Astrocyte of the cerebellum (primary cell): ENCODE results near the gene SLC37A1.

Experiments
- DNase-seq: peaks from one replicate; pipeline ENCODE4 v3.0.0-alpha.2; 2011; ENCODE audit warnings: low read depth
- H3K4me3 ChIP-seq: 2 replicates; pipeline ENCODE4 v1.5.1; 2011; ENCODE audit warnings: mild to moderate bottlenecking, low read depth, low read length, moderate library complexity
- in situ Hi-C: cut with HindIII; loops from 2 replicates; pipeline ENCODE4 v1.10.0; 2017; ENCODE audit warnings: low sequenced_read_pairs
- TF ChIP-seq, protein P1 (sequence below): IDR thresholded peaks from 2 replicates; pipeline ENCODE4 v1.5.1; 2012; ENCODE audit warnings: low read length, low read depth, moderate library complexity, mild to moderate bottlenecking; ENCODE audit errors: missing control alignments

Gene SLC37A1

DNA sequence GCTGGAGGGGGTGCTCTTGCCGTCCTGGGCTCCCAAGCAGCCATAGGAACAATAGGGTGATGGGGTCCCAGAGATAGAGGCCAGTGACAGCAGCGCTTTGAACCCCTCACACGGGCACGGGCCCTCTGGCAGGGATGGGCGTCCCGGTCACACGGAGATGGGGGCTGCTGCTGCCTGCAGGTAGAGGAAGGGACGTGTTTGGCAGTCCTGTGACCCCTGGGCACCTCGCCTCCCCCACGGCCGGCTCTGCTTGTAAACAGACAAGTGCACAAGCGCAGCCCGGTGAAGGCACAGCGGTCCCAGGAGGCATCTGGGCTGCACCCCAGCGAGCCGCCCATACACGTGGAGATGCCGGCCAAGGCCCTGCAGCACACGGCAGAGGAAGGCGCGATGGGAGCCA is 103.3 kb downstream of the SLC37A1 start:
- in situ Hi-C loops, result loop anchor here (10.0 kb wide), 1 partner anchor 118 kb away; no protein-coding TSS in a partner anchor
- TF ChIP-seq, protein P1, sequence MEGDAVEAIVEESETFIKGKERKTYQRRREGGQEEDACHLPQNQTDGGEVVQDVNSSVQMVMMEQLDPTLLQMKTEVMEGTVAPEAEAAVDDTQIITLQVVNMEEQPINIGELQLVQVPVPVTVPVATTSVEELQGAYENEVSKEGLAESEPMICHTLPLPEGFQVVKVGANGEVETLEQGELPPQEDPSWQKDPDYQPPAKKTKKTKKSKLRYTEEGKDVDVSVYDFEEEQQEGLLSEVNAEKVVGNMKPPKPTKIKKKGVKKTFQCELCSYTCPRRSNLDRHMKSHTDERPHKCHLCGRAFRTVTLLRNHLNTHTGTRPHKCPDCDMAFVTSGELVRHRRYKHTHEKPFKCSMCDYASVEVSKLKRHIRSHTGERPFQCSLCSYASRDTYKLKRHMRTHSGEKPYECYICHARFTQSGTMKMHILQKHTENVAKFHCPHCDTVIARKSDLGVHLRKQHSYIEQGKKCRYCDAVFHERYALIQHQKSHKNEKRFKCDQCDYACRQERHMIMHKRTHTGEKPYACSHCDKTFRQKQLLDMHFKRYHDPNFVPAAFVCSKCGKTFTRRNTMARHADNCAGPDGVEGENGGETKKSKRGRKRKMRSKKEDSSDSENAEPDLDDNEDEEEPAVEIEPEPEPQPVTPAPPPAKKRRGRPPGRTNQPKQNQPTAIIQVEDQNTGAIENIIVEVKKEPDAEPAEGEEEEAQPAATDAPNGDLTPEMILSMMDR, result no peak
- DNase-seq, result no peak
- no peak overlapping the region for H3K4me3 ChIP-seq

DNA sequence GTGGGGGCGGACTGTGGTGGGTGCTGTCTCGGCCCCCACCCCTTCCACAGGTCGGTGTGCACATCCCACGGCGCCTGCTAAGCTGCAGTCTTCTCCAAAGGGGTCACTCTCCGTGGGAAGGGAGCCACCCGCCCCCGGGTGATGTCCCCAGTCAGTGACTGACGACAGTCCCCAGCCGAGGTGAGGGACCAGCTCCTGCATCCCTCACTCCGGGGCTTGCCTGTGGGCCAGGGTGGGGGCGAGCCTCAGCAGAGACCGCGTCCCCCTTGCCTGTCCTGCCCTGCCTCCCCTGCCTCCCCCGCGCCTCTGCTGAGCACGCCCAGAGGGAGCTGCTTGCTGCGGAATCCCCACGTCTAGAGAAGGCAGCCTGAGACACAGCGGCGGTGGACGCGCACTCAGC is 103.8 kb downstream of the SLC37A1 start:
- in situ Hi-C loops, result loop anchor here (10.0 kb wide), 1 partner anchor 117 kb away; no protein-coding TSS in a partner anchor
- DNase-seq, result no peak
- H3K4me3 ChIP-seq, result no peak overlapping the region
- TF ChIP-seq, protein P1, result no peak

DNA sequence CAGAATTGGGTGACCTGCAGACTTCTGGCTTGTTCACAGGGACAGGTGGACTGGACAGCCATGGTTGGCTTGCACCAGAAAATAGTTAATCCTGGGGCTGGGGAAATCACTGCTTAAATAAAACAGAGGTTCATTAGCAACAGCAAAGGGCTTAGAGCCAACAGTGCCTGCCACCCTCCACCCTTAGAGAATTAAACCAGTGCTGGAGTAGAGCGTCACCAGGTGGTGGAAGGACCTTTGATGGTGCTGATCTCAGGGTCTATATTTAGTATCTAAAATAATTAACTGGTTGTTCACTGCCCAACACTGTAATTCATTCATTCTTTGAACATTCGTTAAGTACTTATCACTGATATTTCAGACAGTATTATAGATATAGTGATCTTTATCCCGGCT is 105.1 kb downstream of the SLC37A1 start:
- in situ Hi-C loops, result loop anchor here (10.0 kb wide), 1 partner anchor 116 kb away; no protein-coding TSS in a partner anchor
- DNase-seq, result no peak
- TF ChIP-seq, protein P1, result no peak
- H3K4me3 ChIP-seq, result no peak overlapping the region

DNA sequence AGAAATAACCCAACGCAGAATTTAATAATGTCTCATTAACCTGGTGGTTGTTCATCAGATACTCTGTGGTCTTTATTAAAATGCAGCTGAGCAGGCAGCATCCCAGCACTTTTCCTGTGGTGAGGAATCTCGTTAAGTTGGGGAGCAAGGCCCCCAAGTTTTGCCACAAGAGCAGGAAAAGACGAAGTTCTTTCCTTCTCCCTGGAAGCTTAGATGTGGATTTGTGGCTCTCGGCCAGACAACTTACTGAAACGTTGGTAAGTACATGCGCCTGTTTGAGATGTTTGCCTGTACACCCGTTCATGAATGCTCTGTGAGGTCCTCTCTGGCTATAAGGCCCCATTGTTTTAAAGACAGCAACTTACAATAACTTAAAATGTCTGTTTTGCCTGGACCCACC is 105.5 kb downstream of the SLC37A1 start:
- in situ Hi-C loops, result loop anchor here (10.0 kb wide), 1 partner anchor 116 kb away; no protein-coding TSS in a partner anchor
- TF ChIP-seq, protein P1, result no peak
- H3K4me3 ChIP-seq, result no peak overlapping the region
- DNase-seq, result no peak

DNA sequence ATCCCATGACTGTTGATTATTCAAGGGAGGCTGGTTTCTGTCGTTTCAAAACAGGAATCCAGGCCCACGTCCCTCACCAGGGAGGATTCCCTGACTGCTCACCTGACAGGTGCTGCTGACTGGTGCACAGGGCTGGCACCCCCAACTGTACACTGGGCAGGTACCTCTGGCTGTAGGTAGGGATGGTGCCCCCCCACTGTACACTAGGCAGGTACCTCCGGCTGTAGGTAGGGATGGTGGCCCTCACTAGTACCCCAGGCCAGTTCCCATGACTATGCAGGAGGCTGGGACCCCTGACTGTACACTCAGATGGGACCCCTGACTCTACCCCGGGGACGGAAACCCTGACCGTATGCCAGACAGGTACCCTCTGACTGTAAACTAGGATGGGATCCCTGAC is 106.2 kb downstream of the SLC37A1 start:
- in situ Hi-C loops, result loop anchor here (10.0 kb wide), 1 partner anchor 115 kb away; no protein-coding TSS in a partner anchor
- no peak overlapping the region for H3K4me3 ChIP-seq
- TF ChIP-seq, protein P1, result no peak
- DNase-seq, result no peak

DNA sequence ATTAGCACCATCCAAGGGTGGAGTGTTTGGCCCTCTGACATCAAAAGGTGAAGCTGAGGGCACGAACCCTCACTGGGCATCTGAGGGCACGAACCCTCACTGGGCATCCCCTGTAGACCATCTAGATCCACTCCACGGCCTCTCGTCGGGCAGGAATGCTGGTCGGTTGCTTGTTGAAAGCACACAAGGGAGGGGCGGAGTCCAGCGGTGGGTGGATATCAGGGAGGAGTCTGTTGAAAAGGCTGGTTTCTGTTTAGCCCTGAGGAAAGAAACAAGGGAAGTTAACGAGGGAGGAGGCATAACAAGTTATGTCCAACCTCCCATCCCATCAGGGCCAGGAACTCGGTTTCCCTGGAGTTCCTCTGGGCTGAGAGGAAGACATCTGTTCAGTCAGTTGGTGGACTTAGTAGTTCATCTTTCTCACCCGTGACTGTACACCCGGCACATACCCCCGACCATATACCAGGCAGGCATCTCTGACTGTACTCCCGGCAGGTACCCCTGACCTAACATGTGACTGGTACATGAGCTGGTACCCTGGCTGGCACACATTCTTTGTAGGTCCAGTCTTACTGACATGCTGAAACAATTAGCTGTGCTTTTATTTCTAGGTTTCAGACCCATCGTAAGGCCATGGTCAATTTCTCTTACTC is 107.6 kb downstream of the SLC37A1 start:
- TF ChIP-seq, protein P1, result no peak
- no peak overlapping the region for H3K4me3 ChIP-seq
- in situ Hi-C loops, result no loop called here
- no peak for DNase-seq
